LNCaP clone FGC (cell line): Measurements from ENCODE around the gene NFATC3.

Source experiments
- DNase-seq: peaks from one replicate; pipeline ENCODE4 v3.0.0-alpha.2; 2011; ENCODE audit warnings: low read depth
- H3K4me3 ChIP-seq: 2 replicates; pipeline ENCODE4 v1.5.1; 2011; ENCODE audit warnings: mild to moderate bottlenecking, low read depth, low read length, control low read depth
- TF ChIP-seq, protein P1 (sequence below): IDR thresholded peaks from 2 replicates; pipeline ENCODE4 v1.5.1; 2012; ENCODE audit warnings: mild to moderate bottlenecking; ENCODE audit not compliant: control insufficient read depth, insufficient read depth; ENCODE audit errors: extremely low read depth

NFATC3 gene

DNA sequence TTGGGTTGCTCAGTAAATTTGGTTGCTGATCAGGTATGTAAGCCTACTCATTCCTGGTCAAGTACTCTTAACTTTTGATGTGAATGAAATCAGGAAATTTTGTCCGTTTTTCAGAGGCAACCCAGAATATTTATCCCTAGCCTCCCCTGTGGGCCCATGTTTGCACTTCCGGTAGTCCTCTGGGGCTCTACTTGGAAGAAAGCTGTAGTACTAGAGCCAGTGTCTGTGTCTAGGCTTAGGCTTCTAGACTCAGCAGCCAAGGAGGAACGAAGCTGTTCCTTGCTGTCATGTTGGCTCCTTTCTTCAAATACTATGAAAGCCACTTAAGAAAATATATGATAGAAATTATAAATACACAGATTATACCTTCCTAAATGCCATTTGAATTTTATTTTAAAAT is 129.6 kb downstream of the NFATC3 start:
- TF ChIP-seq, protein P1, sequence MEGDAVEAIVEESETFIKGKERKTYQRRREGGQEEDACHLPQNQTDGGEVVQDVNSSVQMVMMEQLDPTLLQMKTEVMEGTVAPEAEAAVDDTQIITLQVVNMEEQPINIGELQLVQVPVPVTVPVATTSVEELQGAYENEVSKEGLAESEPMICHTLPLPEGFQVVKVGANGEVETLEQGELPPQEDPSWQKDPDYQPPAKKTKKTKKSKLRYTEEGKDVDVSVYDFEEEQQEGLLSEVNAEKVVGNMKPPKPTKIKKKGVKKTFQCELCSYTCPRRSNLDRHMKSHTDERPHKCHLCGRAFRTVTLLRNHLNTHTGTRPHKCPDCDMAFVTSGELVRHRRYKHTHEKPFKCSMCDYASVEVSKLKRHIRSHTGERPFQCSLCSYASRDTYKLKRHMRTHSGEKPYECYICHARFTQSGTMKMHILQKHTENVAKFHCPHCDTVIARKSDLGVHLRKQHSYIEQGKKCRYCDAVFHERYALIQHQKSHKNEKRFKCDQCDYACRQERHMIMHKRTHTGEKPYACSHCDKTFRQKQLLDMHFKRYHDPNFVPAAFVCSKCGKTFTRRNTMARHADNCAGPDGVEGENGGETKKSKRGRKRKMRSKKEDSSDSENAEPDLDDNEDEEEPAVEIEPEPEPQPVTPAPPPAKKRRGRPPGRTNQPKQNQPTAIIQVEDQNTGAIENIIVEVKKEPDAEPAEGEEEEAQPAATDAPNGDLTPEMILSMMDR = no peak
- H3K4me3 ChIP-seq = no peak overlapping the region
- DNase-seq = no peak

DNA sequence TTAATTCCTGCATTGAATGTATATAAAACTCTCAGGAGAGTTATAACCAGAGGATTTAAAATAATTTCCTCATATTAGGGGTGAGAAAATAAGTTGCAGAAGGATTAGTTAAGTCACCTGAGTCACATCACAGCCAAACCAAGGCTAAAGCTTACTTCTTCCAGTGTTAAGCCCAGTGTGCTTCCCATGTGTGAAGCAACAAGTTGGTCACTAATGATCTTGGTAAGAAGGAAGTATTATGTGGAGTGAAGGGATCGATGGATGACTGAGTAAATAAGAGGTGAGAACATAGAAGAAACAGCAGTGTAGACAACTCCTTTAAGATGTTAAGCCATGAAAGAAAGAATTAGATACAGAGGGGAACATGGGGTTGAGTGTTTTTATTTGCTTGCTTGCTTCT is 130.1 kb downstream of the NFATC3 start:
- DNase-seq = no peak
- TF ChIP-seq, protein P1 = no peak
- no peak overlapping the region for H3K4me3 ChIP-seq

DNA sequence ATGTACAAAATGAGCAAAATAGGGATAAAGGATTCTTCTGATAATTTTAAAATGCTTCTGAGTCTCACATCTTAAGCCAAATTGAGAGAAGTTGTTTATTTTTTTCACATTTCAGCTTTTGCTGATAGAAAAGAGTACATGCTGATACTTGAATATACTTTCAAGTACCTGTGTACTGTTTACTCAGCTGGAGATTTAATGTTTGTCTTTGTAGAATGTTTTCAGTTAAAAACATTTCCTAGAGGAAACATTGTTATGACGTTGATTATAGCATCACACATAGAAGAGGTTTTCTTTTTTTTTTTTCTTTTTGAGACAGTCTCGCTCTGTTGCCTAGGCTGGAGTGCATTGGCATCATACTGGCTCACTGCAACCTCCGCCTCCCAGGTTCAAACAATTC is 131.1 kb downstream of the NFATC3 start:
- no peak for DNase-seq
- TF ChIP-seq, protein P1 = no peak
- no peak overlapping the region for H3K4me3 ChIP-seq

DNA sequence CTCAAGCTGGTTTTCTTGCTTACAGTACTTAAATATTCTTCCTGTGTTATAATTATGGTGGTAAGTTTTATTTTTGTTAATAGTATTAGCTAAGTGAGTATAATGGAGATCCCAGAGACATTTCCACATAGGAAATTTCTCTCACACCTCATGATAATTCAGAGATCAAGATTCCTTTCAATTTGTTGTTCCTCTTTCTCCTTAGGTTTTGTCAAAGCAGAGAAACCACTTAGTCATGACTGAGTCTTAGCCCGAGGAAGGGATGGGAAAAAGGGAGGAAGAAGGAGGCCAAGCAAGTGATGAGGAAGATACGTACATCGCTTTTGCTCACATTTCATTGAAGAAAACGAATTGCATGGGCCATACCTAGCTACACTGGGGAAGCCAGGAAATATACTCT is 132.3 kb downstream of the NFATC3 start:
- no peak overlapping the region for H3K4me3 ChIP-seq
- no peak for DNase-seq
- TF ChIP-seq, protein P1 = no peak

DNA sequence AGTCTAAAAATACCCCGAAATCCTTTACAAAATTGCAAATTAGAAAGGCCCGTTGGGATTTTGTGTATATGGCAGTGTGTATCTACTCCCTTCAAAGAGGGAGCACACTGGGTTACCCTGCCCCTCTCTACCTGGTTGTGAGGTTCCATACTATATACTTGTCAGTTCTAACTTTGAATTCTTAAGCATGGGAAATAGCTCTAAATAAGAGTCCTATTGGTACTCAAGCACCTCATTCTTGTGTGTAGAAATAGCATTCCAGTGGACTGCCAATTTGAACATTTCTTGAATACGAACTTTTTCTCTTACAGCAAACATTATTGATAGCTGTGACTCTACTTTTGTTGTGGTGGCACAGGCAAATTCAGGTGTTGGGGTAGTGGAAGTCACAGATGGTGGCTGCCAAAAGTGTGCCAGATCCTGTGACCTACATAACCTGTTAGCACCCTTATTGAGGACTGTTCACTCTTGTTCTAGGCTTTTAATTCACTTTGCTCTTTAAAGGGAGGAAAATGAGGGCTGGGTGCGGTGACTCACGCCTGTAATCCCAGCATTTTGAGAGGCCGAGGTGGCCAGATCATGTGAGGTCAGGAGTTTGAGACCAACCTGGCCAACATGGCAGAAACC is 134.7 kb downstream of the NFATC3 start:
- H3K4me3 ChIP-seq = no peak overlapping the region
- no peak for DNase-seq
- TF ChIP-seq, protein P1 = no peak

DNA sequence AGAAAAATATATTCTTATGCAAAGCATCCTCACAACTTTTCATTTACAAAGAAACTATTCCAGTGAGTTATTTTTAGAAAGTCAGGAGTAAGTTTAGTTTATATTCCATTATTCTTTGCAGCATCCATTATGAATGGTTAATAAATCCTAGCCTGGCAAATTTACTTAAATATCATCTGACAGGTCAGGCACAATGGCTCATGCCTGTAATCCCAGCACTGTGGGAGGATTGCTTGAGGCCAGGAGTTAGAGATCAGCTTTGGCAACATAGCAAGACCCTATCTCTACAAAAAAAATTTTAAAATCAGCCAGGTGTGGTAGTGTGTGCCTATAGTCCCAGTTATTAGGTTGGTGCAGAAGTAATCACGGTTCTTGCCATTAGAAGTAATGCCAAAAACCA is 137.9 kb downstream of the NFATC3 start:
- DNase-seq = no peak
- TF ChIP-seq, protein P1 = no peak
- no peak overlapping the region for H3K4me3 ChIP-seq

DNA sequence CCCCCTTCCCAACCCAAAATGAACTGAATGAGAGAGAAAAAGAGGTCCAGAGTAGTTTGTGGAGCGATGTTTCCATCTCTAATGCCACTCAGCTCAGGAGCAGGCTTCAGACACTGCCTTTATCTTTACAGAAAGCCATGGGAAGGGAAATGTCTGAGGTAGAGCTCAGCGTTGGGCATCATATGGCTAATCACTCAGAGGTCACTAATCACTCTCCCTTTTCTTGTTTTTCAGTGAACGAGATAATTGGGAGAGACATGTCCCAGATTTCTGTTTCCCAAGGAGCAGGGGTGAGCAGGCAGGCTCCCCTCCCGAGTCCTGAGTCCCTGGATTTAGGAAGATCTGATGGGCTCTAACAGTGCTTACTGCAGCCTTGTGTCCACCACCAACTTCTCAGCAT is 140.9 kb downstream of the NFATC3 start:
- DNase-seq = no peak
- TF ChIP-seq, protein P1 = no peak

More for the DNA sequence above, 140.9 kb downstream of the NFATC3 start:
- H3K4me3 ChIP-seq = no peak overlapping the region
